HG03135 (cell line): ENCODE data around the gene MEAF6.

ENCODE experiments used
- ATAC-seq: cut with Tn5 transposase; IDR thresholded peaks from one replicate; pipeline ENCODE4 v1.9.1; 2021; ENCODE audit warnings: mild to moderate bottlenecking, moderate library complexity; ENCODE audit not compliant: unreplicated experiment

The MEAF6 gene

GRCh38 chr1:37446874-37447273 lies 67.7 kb downstream of the MEAF6 start:
- no peak for ATAC-seq

GRCh38 chr1:37442644-37443043 lies 71.9 kb downstream of the MEAF6 start:
- no peak for ATAC-seq
